ENCODE measurements around the gene MYT1. TPM values are rescaled to one million over a fixed set of nuclear protein-coding genes. Genes with fewer than 3 reads are reported as not detected.
"Not testable (repeated sequence)": the region's sequence is repeated elsewhere in the genome, so short reads cannot be mapped to it uniquely, and the experiment has no call there.

MYT1 gene
- total RNA-seq, 2 donors from 2014 or later = 0.27 to 0.74 TPM

DNA sequence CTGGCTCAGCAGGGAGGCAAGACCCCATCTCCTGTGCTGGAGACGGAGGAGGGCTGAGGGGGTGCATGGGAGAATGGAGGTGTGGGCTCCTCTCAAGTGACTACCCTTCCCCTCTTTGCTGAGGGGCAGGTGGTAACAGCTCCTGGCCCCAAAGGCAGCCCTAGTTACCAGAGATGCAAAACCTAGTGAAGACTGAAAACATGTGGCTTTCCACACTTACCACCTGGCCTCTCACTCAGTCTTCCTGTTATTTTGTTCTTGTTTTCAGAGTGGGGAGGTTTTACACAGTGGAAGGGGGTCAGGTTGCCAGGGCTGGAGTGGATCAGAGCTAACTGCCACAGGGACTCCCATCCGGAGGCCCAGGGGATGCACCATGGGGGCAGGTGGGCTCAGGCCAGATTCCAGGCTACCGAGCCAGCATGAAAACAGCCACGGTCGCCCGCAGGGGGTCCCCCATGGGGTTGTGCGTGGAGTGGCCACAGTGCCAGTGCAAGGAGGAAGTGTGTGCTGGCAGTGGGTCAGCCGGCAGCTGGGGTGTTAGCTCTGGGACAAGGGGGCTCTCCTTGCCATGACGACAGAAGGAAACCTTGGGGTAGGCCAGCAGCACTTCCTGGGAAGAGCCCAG, 21.1 kb downstream of the MYT1 start:
- no peaks in the 10 kb centered on the region for H3K36me3 ChIP-seq
- TF ChIP-seq POLR2A (IDR thresholded peaks at IDR 0.05) (no peak), POLR2AphosphoS5 (IDR thresholded peaks at IDR 0.05) (no peak)
- TF ChIP-seq, protein P1, sequence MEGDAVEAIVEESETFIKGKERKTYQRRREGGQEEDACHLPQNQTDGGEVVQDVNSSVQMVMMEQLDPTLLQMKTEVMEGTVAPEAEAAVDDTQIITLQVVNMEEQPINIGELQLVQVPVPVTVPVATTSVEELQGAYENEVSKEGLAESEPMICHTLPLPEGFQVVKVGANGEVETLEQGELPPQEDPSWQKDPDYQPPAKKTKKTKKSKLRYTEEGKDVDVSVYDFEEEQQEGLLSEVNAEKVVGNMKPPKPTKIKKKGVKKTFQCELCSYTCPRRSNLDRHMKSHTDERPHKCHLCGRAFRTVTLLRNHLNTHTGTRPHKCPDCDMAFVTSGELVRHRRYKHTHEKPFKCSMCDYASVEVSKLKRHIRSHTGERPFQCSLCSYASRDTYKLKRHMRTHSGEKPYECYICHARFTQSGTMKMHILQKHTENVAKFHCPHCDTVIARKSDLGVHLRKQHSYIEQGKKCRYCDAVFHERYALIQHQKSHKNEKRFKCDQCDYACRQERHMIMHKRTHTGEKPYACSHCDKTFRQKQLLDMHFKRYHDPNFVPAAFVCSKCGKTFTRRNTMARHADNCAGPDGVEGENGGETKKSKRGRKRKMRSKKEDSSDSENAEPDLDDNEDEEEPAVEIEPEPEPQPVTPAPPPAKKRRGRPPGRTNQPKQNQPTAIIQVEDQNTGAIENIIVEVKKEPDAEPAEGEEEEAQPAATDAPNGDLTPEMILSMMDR (IDR thresholded peaks at IDR 0.05) = no peak
- no peaks in the 10 kb centered on the region for H3K9me3 ChIP-seq
- no peak overlapping the region for H3K27ac ChIP-seq
- WGBS = 95% methylated on average over 9 of the region's 9 CpGs
- intact Hi-C loops (cut with DNase I) = no loop called here
- no peaks in the 10 kb centered on the region for H3K4me1 ChIP-seq (replicated peaks)
- no peak overlapping the region for H3K4me3 ChIP-seq
- DNase-seq (ENCODE audit: low spot score) = no peak
- no peaks in the 10 kb centered on the region for H3K27me3 ChIP-seq (replicated peaks; ENCODE audit: insufficient read depth)

DNA sequence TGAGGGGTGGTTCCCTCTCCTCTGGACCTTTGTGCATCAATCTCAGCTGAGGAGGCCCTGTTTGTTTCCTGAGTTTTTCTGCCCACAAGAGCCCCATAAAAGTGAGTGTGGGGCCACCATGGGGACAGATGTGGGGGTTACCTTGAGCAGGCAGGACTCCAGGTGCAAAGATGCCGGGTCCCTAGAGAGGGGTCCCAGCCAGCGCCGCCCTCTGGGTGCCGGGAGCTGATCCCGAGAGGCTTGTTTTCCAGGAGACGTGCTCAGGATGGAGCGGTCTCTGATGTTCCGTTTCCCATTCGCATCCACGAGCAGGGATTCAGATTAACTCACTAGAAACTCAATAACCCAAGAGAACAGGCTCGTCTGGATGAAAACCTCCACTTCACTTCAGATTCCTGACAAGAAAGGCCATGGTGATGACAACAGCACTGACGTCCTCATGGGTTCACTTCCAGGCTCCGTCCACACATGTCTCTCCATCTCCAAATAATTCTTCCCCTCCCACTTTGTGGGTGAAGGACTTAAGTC, 21.9 kb downstream of the MYT1 start:
- no peaks in the 10 kb centered on the region for H3K27me3 ChIP-seq (replicated peaks; ENCODE audit: insufficient read depth)
- H3K36me3 ChIP-seq = no peaks in the 10 kb centered on the region
- intact Hi-C loops (cut with DNase I) = no loop called here
- no peak overlapping the region for H3K4me3 ChIP-seq
- H3K4me1 ChIP-seq (replicated peaks) = no peaks in the 10 kb centered on the region
- TF ChIP-seq POLR2AphosphoS5 (IDR thresholded peaks at IDR 0.05) (no peak), POLR2A (IDR thresholded peaks at IDR 0.05) (no peak)
- TF ChIP-seq, protein P1 (IDR thresholded peaks at IDR 0.05) = no peak
- no peak overlapping the region for H3K27ac ChIP-seq
- no peaks in the 10 kb centered on the region for H3K9me3 ChIP-seq
- WGBS = 93% methylated on average over 13 of the region's 13 CpGs
- no peak for DNase-seq (ENCODE audit: low spot score)

DNA sequence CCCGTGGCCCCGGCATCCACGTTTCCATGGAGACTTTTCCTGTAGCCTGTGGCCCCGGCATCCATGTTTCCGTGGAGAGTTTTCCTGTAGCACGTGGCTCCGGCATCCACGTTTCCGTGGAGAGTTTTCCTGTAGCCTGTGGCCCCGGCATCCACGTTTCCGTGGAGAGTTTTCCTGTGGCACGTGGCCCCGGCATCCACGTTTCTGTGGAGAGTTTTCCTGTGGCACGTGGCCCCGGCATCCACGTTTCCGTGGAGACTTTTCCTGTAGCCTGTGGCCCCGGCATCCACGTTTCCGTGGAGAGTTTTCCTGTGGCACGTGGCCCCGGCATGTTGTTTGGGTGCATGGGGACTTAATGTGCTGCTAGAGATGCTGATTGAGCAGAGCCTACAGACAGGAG, 23.0 kb downstream of the MYT1 start:
- H3K4me3 ChIP-seq; H3K27me3 ChIP-seq (replicated peaks; ENCODE audit: insufficient read depth); intact Hi-C loops (cut with DNase I); H3K9me3 ChIP-seq; H3K27ac ChIP-seq; DNase-seq (ENCODE audit: low spot score); H3K4me1 ChIP-seq (replicated peaks); H3K36me3 ChIP-seq: not testable (repeated sequence)
- WGBS = 96% methylated on average over 24 of the region's 24 CpGs

DNA sequence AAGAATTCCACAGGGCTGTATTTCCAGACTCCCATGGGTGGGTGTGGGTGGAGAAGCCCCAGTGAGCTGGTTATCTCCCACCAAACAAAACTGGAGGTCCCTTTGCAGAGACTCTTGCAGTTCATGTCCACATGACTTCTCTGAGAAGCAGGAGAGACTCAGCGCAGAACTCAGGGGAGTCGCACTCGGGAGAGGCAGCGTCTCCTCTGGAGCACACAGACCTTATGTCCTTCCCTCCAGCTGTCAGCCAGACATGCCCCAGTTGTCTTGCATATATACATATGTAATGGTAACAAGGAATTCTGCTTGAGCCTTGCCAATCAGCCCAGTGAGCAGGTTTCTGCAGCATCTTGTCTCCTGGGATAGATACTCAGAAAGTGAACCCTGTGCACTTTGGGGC, 23.8 kb downstream of the MYT1 start:
- H3K4me1 ChIP-seq (replicated peaks) = no peaks in the 10 kb centered on the region
- no peaks in the 10 kb centered on the region for H3K9me3 ChIP-seq
- intact Hi-C loops (cut with DNase I) = no loop called here
- no peaks in the 10 kb centered on the region for H3K27me3 ChIP-seq (replicated peaks; ENCODE audit: insufficient read depth)
- DNase-seq (ENCODE audit: low spot score) = no peak
- no peak overlapping the region for H3K27ac ChIP-seq
- TF ChIP-seq POLR2A (IDR thresholded peaks at IDR 0.05) (no peak), POLR2AphosphoS5 (IDR thresholded peaks at IDR 0.05) (no peak)
- TF ChIP-seq, protein P1 (IDR thresholded peaks at IDR 0.05) = no peak
- no peaks in the 10 kb centered on the region for H3K36me3 ChIP-seq
- no peak overlapping the region for H3K4me3 ChIP-seq
- 96% methylated on average over 4 of the region's 4 CpGs for WGBS

DNA sequence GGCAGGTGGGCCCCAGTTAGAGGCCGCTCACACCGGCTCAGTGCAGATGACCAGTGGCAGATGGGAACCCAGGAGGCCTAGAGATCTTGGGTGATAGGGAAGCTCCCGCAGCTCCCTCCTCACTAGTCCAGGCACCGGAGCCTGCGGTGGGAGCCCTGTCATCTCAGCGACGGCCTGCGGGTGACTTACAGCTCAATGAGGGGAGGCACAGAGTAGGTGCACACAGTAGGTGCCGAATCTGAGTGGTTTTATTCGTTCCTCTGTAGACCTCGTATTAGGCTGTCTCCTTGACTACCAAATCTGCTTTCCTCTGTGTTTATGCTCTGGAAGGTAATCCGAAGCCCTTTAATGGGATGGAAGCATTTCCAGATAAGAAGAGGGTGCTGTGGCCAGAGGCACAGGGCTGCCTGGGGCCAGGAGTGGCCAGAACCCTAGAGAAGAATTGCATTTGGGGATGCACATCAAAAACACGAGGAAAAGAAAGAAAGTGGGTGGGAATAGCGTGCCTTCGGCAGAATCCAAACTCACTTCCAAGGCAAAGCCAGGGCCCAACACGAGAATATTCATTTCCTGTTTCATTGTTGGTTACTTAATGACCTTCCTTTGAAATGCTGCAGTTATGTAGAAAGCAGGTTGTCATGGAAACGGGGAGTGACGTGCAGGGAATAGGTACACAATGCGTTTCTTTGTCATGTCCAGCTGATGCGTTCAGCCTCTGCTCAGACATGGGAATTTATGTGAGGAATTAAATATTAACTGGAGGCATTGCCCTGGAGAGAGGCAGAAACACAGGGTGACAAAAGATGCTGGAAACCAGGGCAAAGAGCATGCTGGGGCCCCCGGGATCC, 24.7 kb downstream of the MYT1 start:
- Histone ChIP-seq H3K36me3 (no peaks in the 10 kb centered on the region), H3K27me3 (replicated peaks; ENCODE audit: insufficient read depth) (no peaks in the 10 kb centered on the region), H3K9me3 (no peaks in the 10 kb centered on the region), H3K4me3 (no peak overlapping the region), H3K27ac (no peak overlapping the region), H3K4me1 (replicated peaks) (no peaks in the 10 kb centered on the region)
- DNase-seq (ENCODE audit: low spot score) = no peak
- 49% methylated on average over 21 of the region's 21 CpGs for WGBS
- TF ChIP-seq POLR2AphosphoS5 (IDR thresholded peaks at IDR 0.05) = no peak
- TF ChIP-seq, protein P1 (IDR thresholded peaks at IDR 0.05) = no peak
- TF ChIP-seq POLR2A (IDR thresholded peaks at IDR 0.05) = no peak
- intact Hi-C loops (cut with DNase I) = no loop called here
